GM12878 (cell line): ENCODE results near the gene XRCC6. TPM values are rescaled to one million over a fixed set of nuclear protein-coding genes. Genes with fewer than 3 reads are reported as not detected.

Experiments
- ATAC-seq: fragments of 200-7000 bp; cut with Tn5 transposase; 3 replicates; pipeline ENCODE4 v1.9.1; 2020; ENCODE audit warnings: mild to moderate bottlenecking, moderate library complexity
- BruUV-seq: library from RNA; stranded (reverse); fragments of 400-500 nt; replicated peaks from 2 replicates; lab custom pipeline; 2021; lab: Mats Ljungman, UMichigan
- CTCF ChIA-PET: fragments of 300-600 bp; sonication (Branson Sonifier 250); formaldehyde crosslinking; extraction: SDS; loops from one replicate; lab custom pipeline; 2021; ENCODE audit warnings: inconsistent platforms; lab: Yijun Ruan, JAX
- POLR2A ChIA-PET: fragments of 350-600 bp; formaldehyde crosslinking; extraction: SDS; loops from one replicate; lab custom pipeline; 2021; ENCODE audit warnings: inconsistent platforms; lab: Charles Lee
- RAD21 ChIA-PET: fragments of 300-600 bp; sonication (Branson Sonifier 250); formaldehyde crosslinking; loops from one replicate; lab custom pipeline; 2023; ENCODE audit warnings: antibody characterized with exemption; ENCODE audit not compliant: unreplicated experiment; lab: Charles Lee
- SMC1A ChIA-PET: fragments of 300-600 bp; sonication (Branson Sonifier 250); formaldehyde crosslinking; loops from one replicate; lab custom pipeline; 2023; ENCODE audit not compliant: unreplicated experiment, uncharacterized antibody; lab: Charles Lee
- DNase-seq: peaks from one replicate; pipeline ENCODE4 v3.0.0-alpha.2; 2011; ENCODE audit warnings: low read depth, low spot score
- FAIRE-seq: peaks from 3 replicates; lab custom pipeline; 2011; peaks lifted over from hg19 to GRCh38; lab: Jason Lieb, UNC
- H2AFZ ChIP-seq: 2 replicates; pipeline ENCODE4 v1.6.0; 2011; ENCODE audit warnings: low read depth, low read length, control low read depth; ENCODE audit not compliant: control insufficient read depth
- H3K27ac ChIP-seq: 2 replicates; pipeline ENCODE4 v1.5.1; 2011; ENCODE audit warnings: control low read depth; ENCODE audit not compliant: control insufficient read depth, insufficient read depth
- H3K27me3 ChIP-seq, 2 experiments: replicated peaks in 1 of 2; 2 replicates each; pipeline versions ENCODE4 v1.6.0 to v1.6.1; 2011; ENCODE audit warnings: low read length in 1 of 2; ENCODE audit not compliant: control insufficient read depth in 2 of 2, insufficient read depth in 2 of 2
- H3K36me3 ChIP-seq, 2 experiments: 2 replicates each; pipeline ENCODE4 v1.5.1; 2011; ENCODE audit warnings: low read length in 1 of 2; ENCODE audit not compliant: control insufficient read depth in 2 of 2, insufficient read depth in 2 of 2
- H3K4me1 ChIP-seq: 2 replicates; pipeline ENCODE4 v1.6.1; 2011; ENCODE audit warnings: mild to moderate bottlenecking, low read length, moderate library complexity, mixed read lengths; ENCODE audit not compliant: control insufficient read depth, insufficient read depth
- H3K4me2 ChIP-seq: 2 replicates; pipeline ENCODE4 v1.6.0; 2011; ENCODE audit warnings: control low read depth; ENCODE audit not compliant: control insufficient read depth, insufficient read depth
- H3K4me3 ChIP-seq: fragments of 200-600 bp; sonication (generic); 2 replicates; pipeline ENCODE4 v1.5.1; 2016
- H3K79me2 ChIP-seq: 2 replicates; pipeline ENCODE4 v1.6.0; 2011; ENCODE audit warnings: low read length; ENCODE audit not compliant: control insufficient read depth, insufficient read depth
- H3K9ac ChIP-seq: 2 replicates; pipeline ENCODE4 v1.8.0; 2011; ENCODE audit warnings: low read length, control low read depth, mixed read lengths; ENCODE audit not compliant: control insufficient read depth, insufficient read depth
- H3K9me3 ChIP-seq: replicated peaks from 3 replicates; pipeline ENCODE4 v1.5.1; 2011; ENCODE audit warnings: mild to moderate bottlenecking, low read length; ENCODE audit not compliant: control insufficient read depth, insufficient read depth
- H4K20me1 ChIP-seq: 2 replicates; pipeline ENCODE4 v1.6.0; 2011; ENCODE audit not compliant: control insufficient read depth, insufficient read depth
- CEBPB ChIP-seq, 2 experiments: fragments of 150-350 bp in 1 of 2; IDR thresholded peaks; 2 replicates each; pipeline ENCODE4 v1.6.1; 2012 to 2014; ENCODE audit warnings: low read depth in 2 of 2, low read length in 2 of 2, borderline replicate concordance in 1 of 2, inconsistent platforms in 1 of 2
- EZH2 ChIP-seq: IDR thresholded peaks from 2 replicates; pipeline ENCODE4 v1.6.1; 2012; ENCODE audit warnings: low read depth, mild to moderate bottlenecking, control low read depth, inconsistent platforms, low read length, borderline replicate concordance; ENCODE audit not compliant: control insufficient read depth
- FOS ChIP-seq: IDR thresholded peaks from 3 replicates; pipeline ENCODE4 v1.6.1; 2011; ENCODE audit warnings: borderline replicate concordance; ENCODE audit not compliant: insufficient read length; ENCODE audit errors: extremely low read depth
- NFYB ChIP-seq: IDR thresholded peaks from 2 replicates; pipeline ENCODE4 v1.6.1; 2011; ENCODE audit warnings: low read depth, mild to moderate bottlenecking, low read length, improper control_type of control experiment, moderate library complexity; ENCODE audit not compliant: insufficient read depth
- SP1 ChIP-seq: IDR thresholded peaks from one replicate; pipeline ENCODE4 v1.6.1; 2011; ENCODE audit warnings: low read depth, low read length
- WGBS: methylation state at CpG from one replicate; pipeline ENCODE4 v1.1.6; 2016; ENCODE audit warnings: low lambda C conversion rate; ENCODE audit not compliant: insufficient replicate concordance, insufficient coverage; ENCODE audit errors: missing lambda C conversion rate; 5-methylcytosine and 5-hydroxymethylcytosine counted together
- in situ Hi-C: fragments of 300-500 bp; cut with MboI; formaldehyde crosslinking; loops from 9 replicates; pipeline ENCODE4 v1.14.3; 2018; ENCODE audit warnings: mixed read lengths
- intact Hi-C: fragments of 100-400 bp; cut with micrococcal nuclease; formaldehyde crosslinking; loops from one replicate; pipeline ENCODE4 v1.14.2; 2022; ENCODE audit not compliant: unreplicated experiment
- polyA plus RNA-seq, 11 experiments: library from polyadenylated mRNA; depleted of rRNA in 4 of 11; unstranded in 6 of 11; stranded (reverse) in 5 of 11; fragments of >200 nt; fragmentation: Nextera tagmentation in 4 of 11; fragmentation: Illumina TruSeq in 1 of 11; extraction: Ambion mirVana in 4 of 11; extraction: Trizol in 1 of 11; gene quantifications; 1 replicate in 1 of 11; 2 replicates in 10 of 11; pipeline versions ENCODE4 v1.2.1 to v1.2.3, GENCODE V29; 2011 to 2016; ENCODE audit warnings: inconsistent platforms in 2 of 11, missing spikeins in 2 of 11, low read depth in 1 of 11
- total RNA-seq, 4 experiments: library from RNA; depleted of rRNA in 3 of 4; stranded (reverse); fragments of >200 nt in 3 of 4; fragmentation: Illumina TruSeq in 1 of 4; extraction: Trizol in 1 of 4; gene quantifications; 2 replicates each; pipeline versions ENCODE4 v1.2.1 to v1.2.3, GENCODE V29; 2013 to 2021
- TF ChIP-seq, protein P1 (sequence below), 3 experiments: IDR thresholded peaks in 2 of 3; conservative IDR thresholded peaks in 1 of 3; 2 replicates each; pipeline ENCODE4 v1.5.1; 2011; ENCODE audit warnings: low read depth in 3 of 3, low read length in 3 of 3, mild to moderate bottlenecking in 3 of 3, control low read depth in 2 of 3, moderate library complexity in 2 of 3, inconsistent platforms in 1 of 3, mixed read lengths in 1 of 3; ENCODE audit not compliant: control insufficient read depth in 2 of 3, insufficient read depth in 1 of 3; ENCODE audit errors: extremely low read depth in 1 of 3

XRCC6 gene
- total and polyA plus RNA-seq, 10 of the 15 experiments (the other 5 are each of a cell fraction or from before 2014, with no cell fraction given), result 186 to 718 (median 348) TPM

GRCh38 chr22:41672780-41673509 is 51.9 kb downstream of the XRCC6 start:
- DNase-seq (no peak), FAIRE-seq (no peak), ATAC-seq (peak; percentile 74)
- H3K4me3 ChIP-seq, result no peak overlapping the region
- no peaks in the 10 kb centered on the region for H3K27me3 ChIP-seq
- POLR2A ChIA-PET, result no interaction called here
- WGBS, result 35% methylated on average over 6 of the region's 6 CpGs
- no peaks in the 10 kb centered on the region for H3K4me1 ChIP-seq
- no peak overlapping the region for H3K4me2 ChIP-seq
- in situ Hi-C loops (no loop called here), intact Hi-C loops (no loop called here)
- peaks cover 14 to 25% of the 10 kb centered on the region in 2 experiments; a peak in 3 of 4 replicates for H3K36me3 ChIP-seq
- TF ChIP-seq FOS, result no peak
- TF ChIP-seq, protein P1, sequence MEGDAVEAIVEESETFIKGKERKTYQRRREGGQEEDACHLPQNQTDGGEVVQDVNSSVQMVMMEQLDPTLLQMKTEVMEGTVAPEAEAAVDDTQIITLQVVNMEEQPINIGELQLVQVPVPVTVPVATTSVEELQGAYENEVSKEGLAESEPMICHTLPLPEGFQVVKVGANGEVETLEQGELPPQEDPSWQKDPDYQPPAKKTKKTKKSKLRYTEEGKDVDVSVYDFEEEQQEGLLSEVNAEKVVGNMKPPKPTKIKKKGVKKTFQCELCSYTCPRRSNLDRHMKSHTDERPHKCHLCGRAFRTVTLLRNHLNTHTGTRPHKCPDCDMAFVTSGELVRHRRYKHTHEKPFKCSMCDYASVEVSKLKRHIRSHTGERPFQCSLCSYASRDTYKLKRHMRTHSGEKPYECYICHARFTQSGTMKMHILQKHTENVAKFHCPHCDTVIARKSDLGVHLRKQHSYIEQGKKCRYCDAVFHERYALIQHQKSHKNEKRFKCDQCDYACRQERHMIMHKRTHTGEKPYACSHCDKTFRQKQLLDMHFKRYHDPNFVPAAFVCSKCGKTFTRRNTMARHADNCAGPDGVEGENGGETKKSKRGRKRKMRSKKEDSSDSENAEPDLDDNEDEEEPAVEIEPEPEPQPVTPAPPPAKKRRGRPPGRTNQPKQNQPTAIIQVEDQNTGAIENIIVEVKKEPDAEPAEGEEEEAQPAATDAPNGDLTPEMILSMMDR (IDR thresholded peaks at IDR 0.05 in 2 of 3, conservative IDR thresholded peaks at IDR 0.05 in 1 of 3; ENCODE audit: control insufficient read depth in 2 of 3, extremely low read depth in 1 of 3, insufficient read depth in 1 of 3, low read depth in 3 of 3, low read length in 3 of 3), result peak; percentile 27 to 48 (median 42); a peak in 3 of 6 replicates
- SMC1A ChIA-PET, result no interaction called here
- RAD21 ChIA-PET, result no interaction called here
- H3K79me2 ChIP-seq, result peaks cover 4% of the 10 kb centered on the region
- H2AFZ ChIP-seq, result no peak overlapping the region
- no peak overlapping the region for H3K9ac ChIP-seq
- H3K27ac ChIP-seq, result no peak overlapping the region
- CTCF ChIA-PET, result interaction anchor here (0.9 to 1.6 kb wide), 4 partner anchors 9 to 96 kb away, joined by 3 to 8 read pairs (median 3); no protein-coding TSS in a partner anchor
- H3K9me3 ChIP-seq, result no peaks in the 10 kb centered on the region
- no TSS peak for BruUV-seq
- H4K20me1 ChIP-seq, result no peaks in the 10 kb centered on the region

DNA sequence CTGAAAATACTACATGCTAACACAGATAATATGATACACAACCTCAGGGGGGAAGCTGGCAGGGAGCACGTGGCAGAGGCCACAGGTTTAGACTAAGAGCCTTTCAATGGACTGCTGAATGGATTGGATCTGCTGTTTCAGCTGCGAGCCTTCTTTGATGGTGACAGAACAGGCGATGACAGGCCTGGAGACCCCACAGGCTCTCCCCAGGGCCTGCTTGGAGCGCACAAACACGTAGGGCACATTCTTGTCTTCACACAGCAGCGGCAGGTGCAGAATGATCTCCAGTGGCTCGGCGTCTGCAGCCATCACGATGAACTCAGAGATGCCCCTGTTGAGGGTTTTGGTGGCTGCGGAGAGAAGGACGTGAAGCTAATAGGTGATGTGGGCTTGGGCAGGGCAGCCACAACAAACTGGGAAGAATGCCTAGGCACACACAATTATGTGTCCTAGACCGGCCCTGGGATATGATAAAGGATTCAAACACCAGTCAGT is 53.8 kb downstream of the XRCC6 start:
- Histone ChIP-seq H3K79me2 (peaks cover 11% of the 10 kb centered on the region), H3K4me3 (no peak overlapping the region), H3K9ac (no peak overlapping the region), H4K20me1 (no peaks in the 10 kb centered on the region), H3K4me2 (no peak overlapping the region), H3K27me3 (no peaks in the 10 kb centered on the region), H3K27ac (no peak overlapping the region), H3K36me3 (peaks cover 21 to 30% of the 10 kb centered on the region in 2 experiments), H2AFZ (no peak overlapping the region), H3K9me3 (no peaks in the 10 kb centered on the region), H3K4me1 (no peaks in the 10 kb centered on the region)
- FAIRE-seq (no peak), DNase-seq (no peak), ATAC-seq (no peak)
- POLR2A ChIA-PET, result no interaction called here
- CTCF ChIA-PET, result interaction anchor here (0.6 to 1.7 kb wide), 4 partner anchors 8 to 152 kb away, joined by 3 to 5 read pairs (median 4); no protein-coding TSS in a partner anchor
- SMC1A ChIA-PET, result interaction anchor here (0.9 to 1.1 kb wide), 2 partner anchors 56 to 181 kb away, joined by 3 to 4 read pairs; no protein-coding TSS in a partner anchor
- intact Hi-C loops, result no loop called here
- 99% methylated on average over 12 of the region's 12 CpGs for WGBS
- BruUV-seq, result no TSS peak
- RAD21 ChIA-PET, result no interaction called here
- in situ Hi-C loops, result no loop called here
- TF ChIP-seq NFYB (no peak), CEBPB (IDR thresholded peaks at IDR 0.05; ENCODE audit: borderline replicate concordance in 1 of 2, low read depth in 2 of 2, low read length in 2 of 2) (no peak), SP1 (no peak), EZH2 (no peak)
- TF ChIP-seq, protein P1 (IDR thresholded peaks at IDR 0.05 in 2 of 3, conservative IDR thresholded peaks at IDR 0.05 in 1 of 3; ENCODE audit: control insufficient read depth in 2 of 3, extremely low read depth in 1 of 3, insufficient read depth in 1 of 3, low read depth in 3 of 3, low read length in 3 of 3), result no peak
